Measurements from ENCODE around the gene GAS2L3.
"Not testable (repeated sequence)": the region's sequence is repeated elsewhere in the genome, so short reads cannot be mapped to it uniquely, and the experiment has no call there.

Gene GAS2L3

DNA sequence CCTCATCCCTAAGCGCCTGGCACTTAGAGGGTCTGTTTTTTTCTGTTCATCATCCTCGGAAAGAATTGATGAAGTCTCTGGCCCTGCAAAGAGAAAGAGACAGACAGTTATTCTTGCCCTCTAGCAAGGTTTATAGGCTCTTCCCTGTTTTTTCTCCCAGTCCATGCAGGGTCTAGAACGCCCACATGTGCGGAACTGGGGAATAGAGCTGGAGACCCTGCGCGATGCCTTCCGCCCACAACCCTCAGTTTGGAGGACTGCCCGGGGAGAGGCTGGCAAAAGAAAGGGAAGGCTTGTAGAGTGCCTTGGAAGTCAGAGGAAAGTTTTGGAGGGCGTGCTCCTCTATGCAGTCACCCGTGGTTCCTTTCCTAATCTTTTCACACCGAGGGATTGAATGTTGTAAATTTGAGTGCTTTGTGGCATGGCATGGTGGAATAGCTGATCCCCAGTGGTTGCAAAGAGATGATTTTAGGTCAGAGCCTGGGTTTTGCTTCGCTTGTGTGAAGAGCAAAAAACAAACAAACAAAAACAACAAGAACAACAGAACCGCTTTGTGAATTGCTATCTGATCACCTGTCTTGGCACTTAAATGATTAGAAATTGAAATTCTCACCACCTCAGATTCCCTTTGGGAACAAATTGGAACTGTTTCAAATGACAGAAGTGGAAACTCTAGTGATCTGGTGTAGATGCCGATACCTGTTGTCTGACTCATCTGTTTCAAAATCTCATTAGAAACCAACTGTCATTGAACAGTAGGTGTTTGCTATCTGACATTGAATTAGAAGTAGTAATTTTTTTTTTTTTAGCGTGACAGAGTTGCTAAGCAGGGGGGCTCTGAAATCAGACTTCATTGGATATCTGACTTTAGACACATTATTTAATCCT is 947 bp downstream of the GAS2L3 start:
- DNase-seq (ENCODE audit: low read depth in 2 of 2), result no peak

DNA sequence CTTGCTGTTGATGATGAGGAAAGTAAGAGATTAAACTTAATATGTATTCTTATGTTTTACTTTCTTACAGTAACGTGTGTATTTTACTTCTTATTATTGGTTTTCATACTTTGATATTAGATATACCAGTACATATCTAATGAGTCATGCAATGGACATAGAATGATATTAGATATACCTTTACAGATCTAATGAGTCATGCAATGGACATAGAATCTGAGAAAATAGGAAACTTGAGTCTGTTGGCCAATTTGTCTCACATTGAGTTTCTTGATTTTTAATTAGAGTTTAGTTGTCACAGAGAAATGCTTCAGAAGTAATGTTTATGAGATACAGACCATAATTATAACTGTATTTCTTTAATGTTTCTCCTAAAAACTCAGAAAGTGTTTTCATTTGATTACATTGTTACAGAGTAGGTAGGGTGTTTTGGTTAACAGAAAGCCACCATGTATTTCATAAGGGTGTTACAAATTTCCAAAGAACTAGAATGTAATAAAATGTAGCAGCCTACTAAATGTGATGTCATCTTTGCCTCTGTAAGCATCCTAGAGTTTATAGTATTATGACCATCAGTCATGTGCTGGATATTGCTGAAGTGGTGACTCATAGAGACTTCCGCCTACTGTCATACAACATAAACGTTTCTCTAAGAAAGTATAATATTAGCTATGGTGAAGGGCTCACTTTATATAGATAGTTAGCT is 3.0 kb downstream of the GAS2L3 start:
- no peak for DNase-seq (ENCODE audit: low read depth in 2 of 2)

DNA sequence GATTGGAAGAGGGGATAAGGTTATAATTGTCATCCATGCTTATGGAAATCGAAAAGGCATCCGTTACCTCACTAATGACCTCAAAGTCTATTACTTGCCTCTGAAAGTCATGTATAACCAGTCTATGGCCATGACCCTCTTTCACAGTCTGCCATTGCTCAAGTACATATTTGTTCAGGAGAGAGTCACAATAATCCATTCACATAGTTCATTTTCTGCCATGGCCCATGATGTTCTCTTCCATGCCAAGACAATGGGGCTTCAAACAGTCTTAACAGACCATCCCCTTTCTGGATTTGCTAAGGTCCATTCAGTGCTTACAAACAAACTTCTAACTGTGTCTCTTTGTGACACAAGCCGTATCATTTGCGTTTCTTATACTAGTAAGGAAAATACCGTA is 5.4 kb downstream of the GAS2L3 start:
- DNase-seq (ENCODE audit: low read depth in 2 of 2), result no peak

DNA sequence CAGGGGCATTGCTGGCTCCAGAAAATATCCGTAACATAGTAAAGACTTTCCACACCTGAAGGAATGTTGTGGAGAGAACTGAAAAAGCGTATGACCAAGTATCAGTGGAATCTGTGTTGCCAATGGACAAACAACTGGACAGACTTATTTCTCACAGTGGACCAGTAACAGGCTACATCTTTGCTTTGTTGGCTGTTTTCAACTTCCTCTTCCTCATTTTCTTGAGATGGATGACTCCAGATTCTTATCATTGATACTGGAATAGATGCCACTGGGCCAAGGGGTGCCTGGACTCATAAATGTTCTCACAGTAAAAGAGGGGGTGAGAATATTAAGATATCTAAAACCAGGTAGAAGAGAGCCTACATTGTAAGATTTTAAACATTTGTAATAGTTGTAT is 6.4 kb downstream of the GAS2L3 start:
- DNase-seq (ENCODE audit: low read depth in 2 of 2), result no peak

DNA sequence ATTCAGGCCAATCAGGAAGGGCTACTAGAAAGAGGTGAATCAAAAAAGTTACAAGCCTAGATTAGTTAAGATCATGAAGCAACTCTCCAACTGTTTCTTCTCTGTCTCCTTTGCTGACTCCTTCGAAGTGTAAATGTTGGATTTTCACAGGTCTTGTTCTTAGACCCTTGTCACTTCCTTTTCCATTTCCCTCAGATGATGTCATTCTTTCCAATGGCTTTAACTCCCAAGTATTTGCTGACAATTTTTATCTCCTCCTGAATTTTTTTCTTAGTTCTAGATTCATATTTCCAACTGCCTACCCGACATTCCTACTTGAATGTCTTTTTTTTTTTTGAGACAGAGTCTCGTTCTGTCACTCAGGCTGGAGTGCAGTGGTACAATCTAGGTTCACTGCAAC is 10.8 kb downstream of the GAS2L3 start:
- no peak for DNase-seq (ENCODE audit: low read depth in 2 of 2)

DNA sequence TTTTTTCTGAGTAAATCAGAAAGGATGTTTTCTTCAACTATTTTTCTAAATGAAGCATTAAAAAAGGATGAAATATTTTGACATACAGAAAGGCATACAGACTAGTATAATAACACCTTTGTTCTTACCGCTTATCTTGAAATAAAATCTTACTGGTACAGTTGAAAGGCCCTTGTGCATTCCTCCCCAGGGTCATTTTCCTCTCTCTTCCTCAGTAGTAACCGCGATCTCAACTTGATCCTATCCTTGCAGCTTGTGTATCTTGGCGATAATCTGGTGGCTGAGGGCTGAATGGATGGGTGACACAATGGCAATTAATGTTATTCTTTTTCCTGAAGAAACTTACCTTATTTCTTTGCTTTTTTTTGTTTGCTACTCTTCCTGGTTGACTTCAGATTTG is 18.5 kb downstream of the GAS2L3 start:
- no peak for DNase-seq (ENCODE audit: low read depth in 2 of 2)

DNA sequence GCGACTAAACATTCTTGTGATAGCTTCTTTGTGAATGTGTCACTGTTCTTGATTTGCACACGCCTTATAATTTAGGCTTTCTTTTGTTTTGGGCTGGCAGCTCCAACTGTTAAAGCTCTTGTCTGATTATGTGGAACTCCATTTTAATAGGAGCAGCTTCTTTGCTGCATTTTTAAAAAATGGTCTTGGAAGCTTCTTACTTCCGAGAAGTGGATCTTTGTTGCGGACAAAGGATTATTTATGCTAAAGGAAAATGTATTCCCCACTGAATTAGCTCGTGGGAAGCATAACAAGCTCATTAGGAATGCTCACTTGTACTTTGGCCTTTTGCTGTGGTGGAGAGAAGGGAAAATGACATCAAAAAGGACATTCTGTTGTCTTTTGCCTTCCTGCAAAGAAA is 20.0 kb downstream of the GAS2L3 start:
- no peak for DNase-seq (ENCODE audit: low read depth in 2 of 2)

DNA sequence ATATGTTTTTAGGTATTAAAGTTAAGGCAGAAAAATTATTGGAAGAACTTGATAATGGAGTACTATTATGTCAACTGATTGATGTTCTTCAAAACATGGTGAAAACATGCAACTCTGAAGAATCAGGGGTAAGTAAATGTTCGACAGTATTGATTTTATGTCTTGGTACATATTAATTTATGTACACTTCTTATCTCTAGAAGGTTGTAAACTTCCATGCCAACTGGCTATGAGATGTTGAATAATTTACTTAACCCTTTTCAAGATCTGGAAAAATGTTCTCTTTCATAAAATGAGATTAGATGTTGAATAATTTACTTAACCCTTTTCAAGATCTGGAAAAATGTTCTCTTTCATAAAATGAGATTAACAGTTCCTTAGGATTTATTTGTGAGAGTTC is 28.1 kb downstream of the GAS2L3 start:
- no peak for DNase-seq (ENCODE audit: low read depth in 2 of 2)

DNA sequence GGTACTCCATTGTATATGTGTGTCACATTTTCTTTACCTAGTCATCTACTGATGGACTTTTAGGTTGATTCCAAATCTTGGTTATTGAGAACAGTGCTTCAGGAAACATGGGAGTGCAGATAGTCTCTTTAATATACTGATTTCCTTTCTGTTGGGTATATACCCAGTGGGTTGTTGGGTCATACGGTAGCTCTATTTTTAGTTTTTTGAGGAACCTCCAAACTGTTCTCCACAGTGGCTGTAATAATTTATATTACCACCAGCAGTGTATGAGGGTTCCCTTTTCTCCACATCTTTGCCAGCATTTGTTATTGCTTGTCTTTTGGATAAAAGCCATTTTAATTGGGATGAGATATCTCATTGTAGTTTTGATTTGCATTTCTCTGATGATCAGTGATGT is 29.5 kb downstream of the GAS2L3 start:
- DNase-seq (ENCODE audit: low read depth in 2 of 2), result not testable (repeated sequence)

DNA sequence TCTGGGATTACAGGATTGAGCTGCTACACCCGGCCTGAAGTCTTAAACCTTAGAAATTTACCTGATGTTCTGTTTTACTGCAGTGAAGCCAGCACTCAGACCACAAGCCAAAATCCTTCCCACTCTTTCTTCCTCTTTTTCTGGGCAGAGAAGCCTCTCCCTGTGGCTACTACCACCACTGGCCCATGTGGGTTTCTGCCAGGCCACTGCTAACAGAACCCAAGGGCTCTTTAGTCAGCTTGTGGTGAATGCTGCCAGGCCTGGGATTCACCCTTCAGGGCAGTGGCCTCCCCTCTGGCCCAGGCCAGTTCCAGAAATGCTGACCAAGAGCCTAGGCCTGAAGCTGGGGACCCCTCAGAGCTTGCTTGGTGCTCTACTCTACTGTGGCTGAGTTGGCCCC is 35.3 kb downstream of the GAS2L3 start:
- no peak for DNase-seq (ENCODE audit: low read depth in 2 of 2)

DNA sequence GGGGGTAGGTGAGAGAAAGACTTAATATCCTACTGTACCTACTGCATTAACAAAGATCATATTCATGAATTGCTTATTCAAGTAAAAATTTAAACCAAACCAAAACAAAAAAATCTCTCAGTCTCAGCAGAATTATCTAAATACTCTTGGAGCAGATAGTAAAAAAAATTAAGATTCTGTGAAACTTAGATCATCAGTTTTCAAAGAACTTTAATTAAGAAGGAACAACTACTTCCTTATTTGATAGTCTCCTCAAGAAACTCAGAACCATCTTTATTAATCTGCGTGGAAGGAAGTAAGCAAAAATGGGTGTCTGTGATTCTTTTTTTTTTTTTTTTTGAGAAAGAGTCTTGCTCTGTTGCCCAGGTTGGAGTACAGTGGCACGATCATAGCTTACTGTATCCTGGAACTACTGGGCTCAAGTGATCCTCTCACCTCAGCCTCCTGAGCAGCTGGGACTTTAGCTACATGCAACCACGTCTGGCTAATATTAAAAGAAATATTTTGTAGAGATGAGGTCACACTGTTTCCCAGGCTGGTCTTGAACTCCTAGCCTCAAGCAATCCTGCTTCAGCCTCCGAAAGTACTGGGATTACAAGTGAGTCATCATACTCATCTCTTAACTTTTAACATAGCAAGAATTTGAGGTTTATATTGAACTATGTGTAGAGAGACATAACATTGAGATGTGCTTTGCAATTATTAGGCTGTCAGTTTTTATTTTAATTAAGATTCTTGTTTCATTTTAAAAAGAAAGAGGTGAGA is 37.4 kb downstream of the GAS2L3 start:
- no peak for DNase-seq (ENCODE audit: low read depth in 2 of 2)

DNA sequence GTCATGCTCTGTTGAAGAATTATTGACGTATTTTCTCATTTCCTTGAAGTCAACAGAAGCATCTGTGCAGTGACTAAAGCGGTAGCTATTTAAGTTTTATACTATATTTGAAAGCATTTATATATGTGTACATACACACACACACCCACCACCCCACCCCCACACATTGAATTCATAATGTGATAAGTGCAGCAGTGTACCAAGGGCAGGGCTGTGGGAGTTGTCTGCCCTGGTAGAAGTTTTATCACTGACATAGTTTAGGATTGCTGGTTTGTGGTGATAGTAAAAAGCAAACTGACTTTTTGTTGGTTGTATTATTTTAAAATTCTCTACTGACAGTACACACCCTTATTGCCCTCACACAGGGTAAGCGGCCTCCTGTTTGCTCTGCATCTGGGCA is 39.1 kb downstream of the GAS2L3 start:
- no peak for DNase-seq (ENCODE audit: low read depth in 2 of 2)

DNA sequence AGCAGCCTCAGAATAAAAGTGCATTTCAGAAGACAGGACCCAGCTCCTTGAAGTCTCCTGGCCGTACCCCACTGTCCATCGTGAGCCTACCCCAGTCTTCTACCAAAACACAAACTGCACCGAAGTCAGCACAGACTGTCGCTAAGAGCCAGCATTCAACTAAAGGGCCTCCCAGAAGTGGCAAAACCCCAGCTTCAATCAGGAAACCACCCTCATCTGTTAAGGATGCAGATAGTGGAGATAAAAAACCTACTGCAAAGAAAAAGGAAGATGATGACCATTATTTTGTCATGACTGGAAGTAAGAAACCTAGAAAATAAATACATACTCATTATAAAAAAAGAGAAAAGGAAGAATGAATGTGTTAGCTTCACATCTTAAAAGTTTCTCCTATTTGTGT is 51.1 kb downstream of the GAS2L3 start:
- DNase-seq (ENCODE audit: low read depth in 2 of 2), result no peak

DNA sequence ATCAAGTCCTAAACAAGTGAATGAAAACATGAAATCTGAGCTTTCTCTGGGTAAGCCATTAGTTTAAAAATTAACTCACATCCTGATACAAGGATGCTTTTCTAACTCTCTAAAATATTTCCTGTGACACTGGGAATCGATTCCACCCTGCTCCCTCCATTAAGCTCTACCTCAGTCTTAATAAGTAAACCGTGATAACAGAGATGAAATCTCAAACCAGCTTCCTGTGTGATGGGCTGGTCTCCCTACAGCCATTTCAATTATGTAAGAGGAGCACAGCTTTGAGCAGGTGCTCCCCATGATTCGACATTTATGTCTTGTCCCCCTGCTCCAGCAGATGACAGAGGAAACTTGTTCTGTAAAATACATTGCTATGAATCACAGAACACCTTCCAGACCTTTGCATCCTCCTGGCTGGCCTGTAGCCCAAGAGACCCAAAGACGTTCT is 59.0 kb downstream of the GAS2L3 start:
- no peak for DNase-seq (ENCODE audit: low read depth in 2 of 2)

DNA sequence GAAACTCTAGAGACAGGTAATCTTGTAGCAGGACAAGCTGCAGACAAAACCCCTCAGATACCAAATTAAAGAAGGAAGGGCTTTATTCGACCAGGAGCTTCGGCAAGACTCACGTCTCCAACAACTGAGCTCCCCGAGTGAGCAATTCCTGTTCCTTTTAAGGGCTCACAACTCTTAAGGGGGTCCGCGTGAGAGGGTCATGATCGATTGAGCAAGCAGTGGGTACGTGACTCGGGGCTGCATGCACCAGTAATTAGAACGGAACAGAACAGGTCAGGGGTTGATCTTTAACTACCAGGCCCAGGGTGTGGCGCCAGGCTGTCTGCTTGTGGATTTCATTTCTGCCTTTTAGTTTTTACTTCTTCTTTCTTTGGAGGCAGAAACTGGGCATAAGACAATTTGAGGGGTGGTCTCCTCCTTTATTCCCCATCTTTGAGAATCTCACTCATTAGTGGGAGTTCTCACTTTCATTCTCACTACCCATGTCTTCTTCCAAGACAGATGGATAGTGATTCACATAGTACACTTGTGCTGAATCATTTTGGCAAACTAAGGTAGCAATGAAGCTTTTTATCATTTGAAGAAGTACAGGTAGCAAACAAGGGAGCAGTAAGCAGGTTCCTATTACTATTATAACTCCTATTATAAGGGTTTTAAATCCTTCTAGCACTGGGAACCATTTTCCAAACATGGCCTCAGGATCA is 59.8 kb downstream of the GAS2L3 start:
- DNase-seq (ENCODE audit: low read depth in 2 of 2), result not testable (repeated sequence)

DNA sequence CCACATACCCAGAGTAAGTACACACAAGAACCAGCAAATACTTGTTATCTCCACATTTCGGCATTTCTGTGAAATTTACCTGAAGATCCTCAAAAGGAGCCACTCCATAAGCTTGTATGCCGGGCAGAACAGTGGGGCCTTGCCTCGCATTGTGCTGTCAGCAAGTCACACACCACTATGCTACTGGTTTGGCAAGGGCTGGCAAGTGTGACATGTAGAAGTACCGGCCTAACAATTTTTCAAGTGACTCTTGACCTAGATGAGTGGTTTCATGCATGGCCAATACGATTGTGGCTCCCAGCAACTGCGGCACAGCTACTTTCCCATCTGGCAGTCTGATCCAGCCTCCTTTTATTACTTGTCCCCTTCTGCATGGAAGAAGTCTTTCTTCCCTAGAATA is 69.8 kb downstream of the GAS2L3 start:
- no peak for DNase-seq (ENCODE audit: low read depth in 2 of 2)

DNA sequence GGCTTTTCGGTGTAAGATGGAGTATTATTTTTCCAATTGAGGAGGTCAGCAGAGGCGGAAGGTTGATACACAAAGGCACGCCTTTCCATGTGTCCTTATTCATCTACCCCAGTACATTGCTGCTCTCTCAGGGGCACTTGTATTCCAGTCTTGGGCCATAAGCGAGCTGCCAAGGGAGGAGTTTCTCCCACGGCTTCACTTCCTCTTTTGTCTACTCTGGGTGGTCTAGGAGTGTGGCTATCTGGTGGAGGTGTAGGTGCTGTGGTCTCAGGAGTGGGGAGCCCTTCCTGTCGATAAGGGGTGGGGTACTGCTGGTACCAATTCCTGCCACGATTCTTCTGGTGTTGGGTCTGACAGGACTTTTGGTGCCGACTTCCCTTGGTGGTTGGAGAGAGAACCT is 73.4 kb downstream of the GAS2L3 start:
- no peak for DNase-seq (ENCODE audit: low read depth in 2 of 2)

DNA sequence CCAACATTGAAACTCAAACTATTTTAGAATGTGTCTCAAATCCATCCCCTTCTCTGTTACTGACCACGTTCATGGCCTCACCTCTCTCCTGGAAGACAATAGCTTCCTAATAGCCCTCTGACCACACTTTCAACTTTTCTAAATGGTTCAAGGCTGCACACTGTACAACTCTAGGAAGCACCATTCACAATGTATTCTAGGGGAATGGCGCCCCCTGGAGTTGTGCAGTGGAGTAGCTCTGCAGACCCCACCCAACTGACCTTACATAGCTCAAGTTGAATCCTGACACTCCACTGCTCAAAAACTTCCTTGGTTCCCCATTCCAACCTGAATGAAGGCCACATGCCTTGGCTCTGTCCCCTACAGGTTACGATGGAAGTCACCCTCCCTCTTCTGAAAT is 77.6 kb downstream of the GAS2L3 start:
- no peak for DNase-seq (ENCODE audit: low read depth in 2 of 2)

DNA sequence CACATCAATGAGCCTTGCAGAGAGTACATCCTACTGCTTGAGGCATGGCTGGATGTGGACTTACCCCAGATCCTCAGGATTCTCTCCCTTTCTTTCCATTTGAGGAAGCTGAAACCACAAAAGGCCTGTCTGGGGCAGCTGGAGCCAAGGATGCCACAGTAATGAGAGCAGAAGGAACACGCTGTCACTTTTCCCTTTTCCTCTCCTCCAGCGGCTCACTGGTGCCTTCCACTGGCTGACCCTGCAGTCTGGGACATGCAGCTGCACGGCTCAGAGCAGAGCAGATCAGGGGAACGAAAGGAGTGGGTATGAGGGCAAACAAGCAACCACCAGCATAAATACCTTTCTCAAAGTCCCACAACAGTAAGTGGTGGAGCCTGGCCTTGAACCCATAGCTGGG is 78.2 kb downstream of the GAS2L3 start:
- no peak for DNase-seq (ENCODE audit: low read depth in 2 of 2)

DNA sequence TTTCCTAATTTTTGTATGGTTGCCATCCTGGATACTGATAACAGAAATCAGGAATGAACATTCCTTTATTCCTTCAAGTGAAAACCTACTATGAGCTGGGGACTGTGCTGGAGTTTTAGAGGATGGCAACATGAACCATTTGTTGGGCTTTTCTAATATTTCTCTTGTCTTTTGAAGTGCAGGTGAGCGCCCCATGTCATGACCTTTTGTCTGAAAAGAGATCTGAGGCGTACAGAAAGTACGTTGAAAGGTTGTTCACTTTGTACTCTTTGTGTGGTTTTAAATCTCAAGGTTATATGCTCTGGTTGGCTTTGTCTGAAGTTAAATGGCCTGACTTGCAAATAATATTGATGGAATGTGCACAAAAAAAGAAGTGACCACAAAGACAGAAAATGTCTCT is 79.0 kb downstream of the GAS2L3 start:
- DNase-seq (ENCODE audit: low read depth in 2 of 2), result no peak

DNA sequence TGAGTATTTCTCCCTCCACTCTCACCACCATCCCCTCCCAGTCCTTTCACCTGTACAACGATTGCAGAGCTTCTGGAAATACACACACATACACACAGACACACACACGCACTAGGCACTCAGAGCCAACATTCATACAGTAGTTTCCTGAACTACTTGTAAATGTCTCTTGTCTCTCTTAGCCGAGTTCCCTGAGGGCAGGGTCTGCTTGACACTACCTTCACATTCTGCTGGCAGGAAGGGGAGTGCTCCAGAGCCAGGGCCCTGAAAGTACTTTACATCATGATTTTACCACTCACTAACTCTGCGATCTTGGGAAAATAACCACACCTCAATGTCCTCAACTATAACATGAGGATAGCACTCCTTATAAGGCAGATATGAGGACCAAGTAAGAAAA is 82.7 kb downstream of the GAS2L3 start:
- DNase-seq (ENCODE audit: low read depth in 2 of 2), result no peak

DNA sequence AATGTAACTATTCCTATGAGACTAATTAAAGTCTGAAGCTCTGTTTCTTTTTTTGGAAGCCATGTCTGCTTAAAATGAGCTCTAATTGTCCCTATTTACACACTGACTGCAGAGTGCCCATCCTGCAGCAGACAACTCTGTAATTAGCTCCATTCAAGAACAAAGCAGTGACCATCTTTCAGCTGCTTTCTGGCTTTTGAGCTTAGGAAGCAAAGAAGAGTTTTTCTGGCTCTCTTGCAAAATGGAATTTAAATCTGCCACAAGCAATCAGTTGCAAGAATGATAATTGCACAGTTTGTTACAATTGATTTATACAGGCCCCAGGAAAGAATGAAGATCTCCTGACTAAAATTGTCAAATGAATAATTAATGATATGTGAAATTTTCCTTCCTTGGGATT is 83.4 kb downstream of the GAS2L3 start:
- no peak for DNase-seq (ENCODE audit: low read depth in 2 of 2)

Measured in stimulated activated CD8-positive, alpha-beta memory T cell treated with anti-CD3 and anti-CD28 coated beads, Interleukin-7, amount 100 ng/mL, for 1 hour (primary cell).